Measurements from ENCODE around the gene ZC3H10.
A peak's percentile ranks its signal among the peaks of the same experiment; 100 is the strongest.
"Not testable (repeated sequence)": the region's sequence is repeated elsewhere in the genome, so short reads cannot be mapped to it uniquely, and the experiment has no call there.

The ZC3H10 gene

DNA sequence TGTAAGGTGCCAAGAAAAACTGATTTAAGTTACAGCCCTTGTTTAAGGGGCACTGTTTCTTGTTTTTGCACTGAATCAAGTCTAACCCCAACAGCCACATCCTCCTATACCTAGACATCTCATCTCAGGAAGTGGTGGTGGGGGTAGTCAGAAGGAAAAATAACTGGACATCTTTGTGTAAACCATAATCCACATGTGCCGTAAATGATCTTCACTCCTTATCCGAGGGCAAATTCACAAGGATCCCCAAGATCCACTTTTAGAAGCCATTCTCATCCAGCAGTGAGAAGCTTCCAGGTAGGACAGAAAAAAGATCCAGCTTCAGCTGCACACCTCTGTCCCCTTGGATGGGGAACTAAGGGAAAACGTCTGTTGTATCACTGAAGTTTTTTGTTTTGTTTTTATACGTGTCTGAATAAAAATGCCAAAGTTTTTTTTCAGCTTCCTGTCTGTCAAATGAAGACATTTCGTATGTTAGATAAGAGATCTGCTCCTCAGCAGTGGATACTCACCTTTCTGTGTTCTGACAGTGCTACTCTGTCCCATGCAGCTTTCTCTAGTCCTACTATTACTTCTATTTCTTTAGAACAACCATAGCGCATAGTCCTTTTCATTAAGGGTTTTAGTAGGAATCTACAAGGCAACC lies 14.9 kb upstream of the ZC3H10 start:
- no peak for DNase-seq

DNA sequence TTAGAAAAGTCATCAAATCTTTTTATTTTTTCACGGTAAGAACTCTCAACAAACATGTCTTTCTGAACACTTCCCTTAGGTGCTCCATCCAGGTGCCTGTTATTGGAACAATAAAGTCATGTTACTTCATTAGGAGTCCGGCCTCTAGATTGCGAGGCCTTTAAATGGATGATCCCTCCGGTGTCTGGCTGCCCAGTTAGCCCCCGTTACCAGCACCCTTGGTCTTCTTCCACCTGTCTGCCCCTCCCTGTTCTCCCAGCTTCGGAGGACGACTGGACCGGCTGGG lies 14.3 kb upstream of the ZC3H10 start:
- no peak for DNase-seq

DNA sequence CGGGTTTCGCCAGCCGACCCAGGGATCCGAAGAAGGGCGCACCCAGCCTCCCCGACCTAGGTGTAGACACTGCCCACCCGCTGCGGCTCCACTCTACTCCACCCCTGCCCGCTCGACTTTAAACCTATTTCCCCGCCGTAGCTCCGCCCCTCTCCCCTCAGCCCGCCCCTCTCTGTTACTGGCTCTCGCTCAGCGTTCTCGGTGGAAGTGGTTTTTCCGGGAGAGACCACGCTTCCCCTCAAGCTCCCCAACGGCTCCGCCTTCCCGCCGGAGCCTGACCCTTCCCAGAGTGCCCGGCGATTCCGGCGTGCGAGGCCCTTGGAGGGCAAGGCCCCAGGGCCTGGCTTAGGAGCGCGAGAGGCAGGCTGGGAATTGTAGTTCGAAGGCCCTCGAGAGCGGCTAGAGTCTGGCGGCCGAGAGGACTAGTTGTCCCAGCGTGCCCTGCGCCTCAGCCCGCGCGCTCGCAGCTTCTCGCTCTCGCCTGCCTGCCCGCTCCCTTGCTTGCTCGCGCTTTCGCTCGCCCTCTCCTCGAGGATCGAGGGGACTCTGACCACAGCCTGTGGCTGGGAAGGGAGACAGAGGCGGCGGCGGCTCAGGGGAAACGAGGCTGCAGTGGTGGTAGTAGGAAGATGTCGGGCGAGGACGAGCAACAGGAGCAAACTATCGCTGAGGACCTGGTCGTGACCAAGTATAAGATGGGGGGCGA lies 13.8 kb upstream of the ZC3H10 start, which contains the start of gene PA2G4:
TSS of gene PA2G4 (plus strand) at position 451 of the 706 bp plus-strand sequence. CDS start at position 630, 179 bp downstream.
- peak; percentile 91 to 96 for DNase-seq

DNA sequence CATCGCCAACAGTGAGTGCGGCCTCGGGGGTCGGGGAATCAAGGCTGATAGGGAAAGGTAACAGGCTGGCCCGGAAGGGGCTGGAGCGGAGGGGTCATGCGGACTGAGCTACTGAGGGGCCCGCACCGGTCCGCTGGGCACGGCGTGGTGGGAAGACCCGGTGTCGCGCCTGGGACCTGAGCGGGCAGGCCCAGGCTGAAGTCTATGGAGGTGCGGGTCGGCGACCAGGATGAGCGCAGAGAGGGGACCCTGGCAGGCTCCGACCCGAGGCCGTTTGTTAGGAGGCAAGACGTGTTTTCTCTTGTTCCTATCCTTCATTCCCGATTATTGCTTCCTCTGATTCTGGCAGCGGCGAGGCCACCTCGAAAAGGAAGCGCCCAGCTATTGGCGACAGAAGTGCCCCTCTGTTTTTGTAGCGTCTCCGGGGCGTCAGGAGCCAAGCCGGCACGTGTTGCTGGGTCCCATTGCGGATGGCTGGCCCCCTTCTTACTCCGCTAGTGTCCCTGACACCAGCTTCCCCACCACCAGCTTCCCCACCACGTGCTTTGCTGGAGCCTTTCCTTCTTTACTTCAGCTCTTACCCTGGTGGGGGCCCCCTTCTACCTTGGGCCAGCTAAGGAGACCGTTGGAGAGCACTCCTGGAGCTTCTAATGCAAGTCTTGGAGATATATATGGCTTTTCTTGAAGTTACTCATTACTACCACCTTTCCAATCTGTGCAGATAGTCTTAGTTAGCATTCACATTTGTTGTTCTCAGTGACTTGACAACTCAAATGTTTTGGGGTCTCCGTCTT lies 13.1 kb upstream of the ZC3H10 start:
- DNase-seq: no peak

DNA sequence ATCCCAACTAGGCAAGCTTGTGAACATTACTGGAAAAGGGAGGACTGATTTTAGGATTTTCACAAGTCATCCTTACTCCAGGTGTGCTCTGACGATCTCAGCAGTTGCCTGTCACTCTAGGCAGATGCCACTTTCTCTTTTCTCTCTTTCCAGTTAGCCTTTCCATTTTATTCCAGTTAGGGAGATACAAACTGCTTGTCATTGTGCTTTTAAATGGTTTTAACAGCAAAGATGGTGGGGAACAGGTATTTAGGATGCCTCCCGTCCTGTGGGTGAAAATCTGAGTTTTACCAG lies 12.5 kb upstream of the ZC3H10 start:
- no peak for DNase-seq

DNA sequence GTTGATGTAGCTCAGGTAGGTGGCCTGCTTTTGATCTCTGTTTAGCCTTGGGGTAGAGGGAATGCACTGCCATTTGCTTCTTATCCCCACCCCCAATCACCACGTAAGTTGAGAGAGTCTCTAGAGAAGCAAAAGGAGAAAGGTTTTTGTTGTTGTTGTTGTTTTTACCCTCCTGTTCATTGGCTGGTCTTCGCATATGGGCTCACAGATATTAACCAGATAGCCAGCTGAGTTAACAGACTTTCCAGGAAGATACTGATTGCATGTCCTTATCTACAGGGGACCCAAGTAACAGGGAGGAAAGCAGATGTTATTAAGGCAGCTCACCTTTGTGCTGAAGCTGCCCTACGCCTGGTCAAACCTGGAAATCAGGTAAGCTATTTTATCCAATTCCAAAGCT lies 10.8 kb upstream of the ZC3H10 start:
- DNase-seq: no peak

DNA sequence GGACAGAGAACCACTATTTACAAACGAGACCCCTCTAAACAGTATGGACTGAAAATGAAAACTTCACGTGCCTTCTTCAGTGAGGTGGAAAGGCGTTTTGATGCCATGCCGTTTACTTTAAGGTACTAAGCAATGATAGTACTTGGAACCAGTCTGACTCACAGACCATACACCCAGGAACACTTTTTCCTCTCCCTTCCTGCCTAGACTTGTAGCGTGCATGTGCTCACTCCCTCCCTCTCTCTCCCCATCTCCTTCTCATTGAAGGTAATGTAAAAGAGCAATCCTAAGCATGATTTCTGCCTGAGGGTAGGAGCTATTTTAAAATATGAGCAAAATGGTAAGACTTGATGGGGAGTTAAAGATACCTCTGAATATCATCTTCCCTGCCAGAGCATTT lies 7.5 kb upstream of the ZC3H10 start:
- DNase-seq: no peak

DNA sequence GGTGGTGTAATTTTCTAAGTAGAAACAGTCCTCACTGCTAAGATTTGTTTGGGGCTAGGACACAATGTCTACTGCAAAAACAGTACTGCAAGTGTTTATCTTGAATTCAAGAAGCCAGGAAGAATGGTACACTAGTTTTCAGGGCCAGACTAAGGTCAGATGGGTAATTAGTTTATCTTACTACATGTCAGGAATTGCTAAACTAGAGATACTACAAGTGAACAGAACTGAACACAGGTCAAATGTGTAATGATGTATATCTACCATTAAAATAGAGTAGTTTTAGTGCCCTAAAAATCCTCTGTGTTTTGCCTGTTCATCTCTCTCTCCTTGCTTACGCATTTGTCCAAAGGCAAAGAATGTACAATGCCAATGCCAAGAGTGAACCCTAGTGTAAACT lies 4.0 kb upstream of the ZC3H10 start:
- DNase-seq: no peak

DNA sequence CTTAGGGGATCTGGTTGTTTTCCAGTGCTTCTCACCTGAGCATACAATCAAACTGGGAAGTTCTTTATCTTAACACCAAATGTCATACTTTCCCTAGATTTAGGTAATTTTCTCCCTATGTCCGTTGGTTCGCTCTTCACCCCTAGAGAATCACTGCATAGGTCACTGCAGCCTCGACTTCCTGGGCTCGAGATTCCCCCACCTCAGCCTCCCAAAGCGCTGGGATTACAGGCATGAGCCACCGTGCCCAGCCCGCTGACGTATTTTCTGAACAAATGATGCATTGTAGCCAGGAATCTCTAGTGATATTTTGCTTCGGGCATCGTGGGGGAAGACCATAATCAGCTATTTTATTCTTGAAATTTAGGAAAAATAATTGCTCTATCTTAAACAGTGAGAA lies 2.7 kb upstream of the ZC3H10 start:
- no peak for DNase-seq

DNA sequence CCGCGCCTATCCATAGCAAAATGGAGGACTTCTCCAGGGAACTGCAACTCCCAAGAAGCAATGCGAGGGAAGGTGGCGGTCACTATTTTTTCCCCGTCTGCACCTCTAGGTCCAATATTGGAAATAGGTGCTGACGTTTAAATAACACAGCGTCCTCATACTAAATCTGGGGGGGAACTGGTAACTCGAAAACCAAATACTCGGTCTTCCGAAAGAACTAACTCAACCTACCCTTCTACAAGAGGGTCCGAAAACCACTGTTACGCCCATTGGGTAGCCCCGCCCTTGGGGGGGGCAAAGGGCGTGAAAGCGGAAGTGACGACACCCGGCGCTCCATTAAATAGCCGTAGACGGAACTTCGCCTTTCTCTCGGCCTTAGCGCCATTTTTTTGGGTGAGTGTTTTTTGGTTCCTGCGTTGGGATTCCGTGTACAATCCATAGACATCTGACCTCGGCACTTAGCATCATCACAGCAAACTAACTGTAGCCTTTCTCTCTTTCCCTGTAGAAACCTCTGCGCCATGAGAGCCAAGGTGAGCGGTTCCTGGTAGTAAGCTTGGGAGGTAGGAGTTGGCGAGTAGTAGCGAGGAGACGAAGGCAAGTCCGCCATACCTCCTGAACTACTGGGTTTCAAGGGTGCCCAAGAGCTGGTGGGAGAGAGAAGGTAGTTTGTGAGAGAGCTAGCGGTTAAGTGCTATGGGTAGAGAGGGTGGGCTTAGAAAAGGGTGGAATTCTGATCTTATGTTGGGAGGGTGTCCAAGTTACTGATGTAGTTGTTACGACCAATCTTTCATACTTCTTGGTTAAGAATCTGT lies 1.6 kb upstream of the ZC3H10 start, which contains the start of gene RPL41:
TSS of gene RPL41 (plus strand) at position 367 of the 815 bp plus-strand sequence.
- peak in 1 of 2 experiments; percentile 88 for DNase-seq

DNA sequence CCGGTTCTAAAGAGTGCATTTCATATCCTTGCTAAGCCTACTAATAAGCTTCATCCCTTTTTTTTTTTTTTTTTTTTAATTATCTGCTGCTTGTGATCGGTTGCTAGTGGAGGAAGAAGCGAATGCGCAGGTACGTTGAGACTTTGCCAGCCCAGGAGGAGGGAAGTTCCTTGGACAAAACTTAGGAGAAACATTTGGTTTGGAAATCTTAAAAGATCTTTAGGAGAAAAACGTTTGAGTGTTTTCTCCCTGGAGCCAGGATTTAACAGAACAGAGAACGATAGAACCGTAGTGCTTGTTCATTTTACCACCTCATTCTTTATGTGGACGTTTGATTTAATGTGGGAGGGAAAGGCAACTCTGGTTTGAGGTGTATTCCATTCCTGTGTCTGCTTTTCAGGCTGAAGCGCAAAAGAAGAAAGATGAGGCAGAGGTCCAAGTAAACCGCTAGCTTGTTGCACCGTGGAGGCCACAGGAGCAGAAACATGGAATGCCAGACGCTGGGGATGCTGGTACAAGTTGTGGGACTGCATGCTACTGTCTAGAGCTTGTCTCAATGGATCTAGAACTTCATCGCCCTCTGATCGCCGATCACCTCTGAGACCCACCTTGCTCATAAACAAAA lies 872 bp upstream of the ZC3H10 start:
- DNase-seq: not testable (repeated sequence)

DNA sequence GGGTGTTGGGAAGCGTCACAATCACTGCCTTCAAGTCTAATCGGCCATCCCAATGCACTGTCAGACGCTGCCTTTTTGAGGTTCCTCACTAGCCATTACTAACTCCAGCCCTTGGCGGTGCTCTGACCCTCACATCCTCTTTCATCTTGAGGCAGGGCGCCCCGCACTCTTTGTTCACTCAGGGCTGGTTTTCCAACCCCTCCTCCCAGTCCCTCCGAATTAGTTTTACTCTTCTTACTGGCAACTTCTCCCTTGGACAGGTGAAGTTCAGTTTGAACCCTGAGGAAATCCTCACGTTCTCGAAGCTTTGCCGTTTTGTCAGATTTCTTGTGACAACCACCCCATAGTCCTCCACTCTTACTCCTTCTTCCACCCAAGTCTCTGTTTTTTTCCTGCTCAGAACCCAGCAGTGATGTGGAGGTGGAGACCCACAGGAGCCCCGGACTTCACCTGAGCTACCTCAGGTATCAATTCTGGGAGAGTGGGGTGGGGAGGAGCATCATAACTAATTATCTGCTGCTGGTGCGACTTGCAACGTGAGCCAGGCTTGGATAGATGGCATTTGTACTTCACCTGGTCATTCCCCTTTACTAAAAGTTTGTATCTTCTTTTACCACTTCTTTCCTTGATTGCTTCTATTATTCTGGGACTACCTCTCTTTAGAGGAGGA lies 757 bp downstream of the ZC3H10 start:
- no peak for DNase-seq

DNA sequence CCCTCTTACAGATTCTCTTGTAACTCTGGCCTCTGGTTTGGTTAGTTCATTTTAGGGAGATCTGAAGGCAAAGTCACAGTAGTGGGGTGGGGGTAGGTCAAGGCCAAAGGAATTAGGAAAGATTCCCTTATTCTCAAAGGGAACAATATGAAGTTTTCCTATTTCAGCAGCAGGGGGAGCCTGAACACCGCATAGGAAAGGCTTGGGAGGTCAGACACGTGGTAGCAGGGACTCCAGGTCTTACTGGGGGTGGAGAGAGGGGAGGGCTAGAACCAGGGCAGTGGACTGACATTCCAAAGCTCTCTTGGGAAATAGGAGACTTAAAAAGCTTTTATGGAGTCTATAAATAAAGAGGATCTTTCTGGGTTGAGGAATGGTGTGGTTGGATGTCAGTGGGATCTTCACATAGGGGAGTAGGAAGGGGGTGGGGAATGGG lies 1.3 kb downstream of the ZC3H10 start:
- peak in 1 of 2 experiments; percentile 28 for DNase-seq

DNA sequence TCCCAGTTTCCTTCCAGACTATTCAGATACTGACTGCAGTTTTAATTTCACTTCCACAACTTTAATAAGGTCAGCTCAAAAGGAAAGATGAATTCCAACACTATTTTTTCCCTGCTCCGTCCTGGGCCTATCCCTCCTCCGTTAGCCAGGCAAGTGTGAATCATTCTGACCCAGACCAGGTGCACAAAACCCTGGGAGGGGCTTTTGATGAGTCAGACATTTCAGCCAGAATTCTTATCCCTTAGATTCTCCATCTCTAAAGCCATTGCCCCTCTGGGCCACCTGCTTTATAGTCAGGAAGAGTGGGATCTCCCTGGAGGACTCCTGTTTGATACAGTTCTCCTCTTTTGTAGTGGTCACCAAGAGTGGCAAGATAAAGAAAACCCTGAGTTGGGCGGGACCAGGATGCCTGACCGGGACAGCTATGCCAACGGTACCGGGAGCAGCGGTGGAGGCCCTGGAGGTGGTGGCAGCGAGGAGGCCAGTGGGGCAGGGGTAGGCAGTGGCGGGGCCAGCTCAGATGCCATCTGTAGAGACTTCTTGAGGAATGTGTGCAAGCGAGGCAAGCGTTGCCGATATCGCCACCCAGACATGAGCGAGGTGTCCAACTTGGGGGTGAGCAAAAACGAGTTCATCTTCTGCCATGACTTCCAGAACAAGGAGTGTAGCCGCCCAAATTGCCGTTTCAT lies 2.2 kb downstream of the ZC3H10 start:
- no peak for DNase-seq

DNA sequence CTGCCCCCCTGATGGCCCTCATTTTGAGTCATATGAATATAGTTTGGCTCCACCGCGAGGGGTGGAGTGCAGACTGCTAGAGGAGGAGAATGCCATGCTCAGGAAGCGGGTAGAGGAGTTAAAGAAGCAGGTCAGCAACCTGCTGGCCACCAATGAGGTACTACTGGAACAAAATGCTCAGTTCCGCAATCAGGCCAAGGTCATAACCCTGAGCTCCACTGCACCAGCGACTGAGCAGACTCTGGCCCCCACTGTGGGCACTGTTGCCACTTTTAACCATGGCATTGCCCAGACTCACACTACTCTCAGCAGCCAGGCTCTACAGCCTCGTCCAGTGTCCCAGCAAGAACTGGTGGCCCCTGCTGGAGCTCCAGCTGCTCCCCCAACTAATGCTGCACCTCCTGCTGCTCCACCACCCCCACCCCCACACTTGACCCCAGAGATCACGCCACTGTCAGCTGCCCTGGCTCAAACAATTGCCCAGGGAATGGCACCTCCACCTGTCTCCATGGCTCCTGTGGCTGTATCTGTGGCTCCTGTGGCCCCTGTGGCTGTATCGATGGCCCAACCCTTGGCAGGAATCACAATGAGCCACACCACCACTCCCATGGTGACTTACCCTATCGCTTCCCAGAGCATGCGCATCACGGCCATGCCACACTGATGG lies 3.3 kb downstream of the ZC3H10 start:
- no peak for DNase-seq

DNA sequence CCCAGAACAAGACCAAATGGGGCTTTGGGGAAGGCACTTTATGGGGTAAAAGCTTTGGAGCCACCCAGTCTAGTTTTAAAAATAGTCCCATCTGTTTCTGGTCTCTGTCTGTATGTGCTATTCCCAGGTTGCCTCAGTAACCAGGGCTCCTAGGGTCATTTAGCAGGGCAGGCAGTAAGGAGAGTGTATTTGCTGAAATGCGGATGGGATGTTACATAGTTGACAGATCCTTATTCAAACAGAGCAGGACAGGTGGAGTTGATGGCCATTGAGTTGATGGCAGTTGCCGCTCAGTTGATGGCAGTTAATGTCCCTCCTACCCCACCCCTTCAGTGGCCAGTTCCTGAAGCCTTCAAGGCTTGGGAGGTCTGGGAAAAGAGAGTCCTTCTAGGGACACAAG lies 4.6 kb downstream of the ZC3H10 start:
- no peak for DNase-seq

DNA sequence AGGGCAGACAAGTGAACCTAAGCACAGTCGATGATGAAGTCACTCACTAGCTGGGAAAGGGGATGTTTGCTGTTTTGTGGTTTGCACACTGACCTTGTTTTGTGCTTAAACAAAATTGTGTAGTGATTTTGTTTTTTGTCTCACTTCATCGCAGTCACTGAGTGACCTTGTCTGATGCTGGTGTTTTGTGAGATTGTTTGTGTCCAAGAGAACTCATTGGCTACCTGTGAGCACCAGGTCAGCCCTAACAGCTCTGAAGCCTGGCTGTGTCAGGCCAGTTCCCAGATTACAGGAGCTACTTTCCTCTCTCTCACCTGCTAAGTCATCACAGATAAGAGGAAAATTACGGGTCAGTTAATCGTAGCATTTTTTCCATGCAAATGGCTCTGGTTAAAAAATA lies 6.1 kb downstream of the ZC3H10 start:
- DNase-seq: no peak

DNA sequence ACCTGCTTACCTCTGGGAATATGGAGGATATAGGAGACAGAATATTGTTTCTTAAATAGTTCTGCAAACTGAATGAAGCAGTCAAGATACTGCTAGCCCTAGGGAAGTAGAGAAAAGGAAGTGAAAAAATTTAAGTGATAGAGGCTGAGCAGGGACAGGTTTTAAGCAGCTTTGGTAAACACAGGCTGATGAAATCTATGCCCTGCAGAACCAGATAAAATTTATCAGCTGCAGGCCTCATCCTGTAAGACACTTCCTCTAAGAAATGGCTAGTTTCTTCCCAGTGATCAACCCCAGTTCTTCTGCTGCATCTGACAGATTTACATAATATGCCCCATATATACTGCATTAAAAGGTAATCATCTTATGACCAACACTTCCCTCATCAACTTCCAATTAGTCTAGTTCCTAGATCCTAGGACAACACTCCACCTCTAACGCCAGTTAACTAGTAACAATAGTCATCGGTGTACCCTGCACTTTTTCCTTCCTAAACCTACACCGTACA lies 8.7 kb downstream of the ZC3H10 start:
- no peak for DNase-seq

DNA sequence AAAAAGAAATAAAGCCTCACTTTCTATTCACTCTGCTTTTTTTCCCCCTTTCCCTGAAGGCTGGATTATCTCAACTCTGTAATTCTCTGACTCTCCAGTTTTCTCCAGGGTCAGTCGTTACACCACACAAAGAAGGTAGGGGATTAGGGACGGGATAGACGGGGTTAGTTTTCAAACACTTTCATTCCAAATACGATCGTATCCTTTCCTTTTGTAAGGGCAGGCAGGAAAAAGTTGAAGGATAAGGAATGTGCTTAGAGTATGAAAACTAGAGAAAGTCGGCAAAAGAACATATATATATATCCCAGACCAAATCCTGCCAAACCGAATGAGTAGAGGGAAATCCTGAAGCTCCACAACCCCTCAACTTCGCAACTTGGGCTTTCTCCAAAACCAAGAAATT lies 9.4 kb downstream of the ZC3H10 start:
- DNase-seq: no peak

DNA sequence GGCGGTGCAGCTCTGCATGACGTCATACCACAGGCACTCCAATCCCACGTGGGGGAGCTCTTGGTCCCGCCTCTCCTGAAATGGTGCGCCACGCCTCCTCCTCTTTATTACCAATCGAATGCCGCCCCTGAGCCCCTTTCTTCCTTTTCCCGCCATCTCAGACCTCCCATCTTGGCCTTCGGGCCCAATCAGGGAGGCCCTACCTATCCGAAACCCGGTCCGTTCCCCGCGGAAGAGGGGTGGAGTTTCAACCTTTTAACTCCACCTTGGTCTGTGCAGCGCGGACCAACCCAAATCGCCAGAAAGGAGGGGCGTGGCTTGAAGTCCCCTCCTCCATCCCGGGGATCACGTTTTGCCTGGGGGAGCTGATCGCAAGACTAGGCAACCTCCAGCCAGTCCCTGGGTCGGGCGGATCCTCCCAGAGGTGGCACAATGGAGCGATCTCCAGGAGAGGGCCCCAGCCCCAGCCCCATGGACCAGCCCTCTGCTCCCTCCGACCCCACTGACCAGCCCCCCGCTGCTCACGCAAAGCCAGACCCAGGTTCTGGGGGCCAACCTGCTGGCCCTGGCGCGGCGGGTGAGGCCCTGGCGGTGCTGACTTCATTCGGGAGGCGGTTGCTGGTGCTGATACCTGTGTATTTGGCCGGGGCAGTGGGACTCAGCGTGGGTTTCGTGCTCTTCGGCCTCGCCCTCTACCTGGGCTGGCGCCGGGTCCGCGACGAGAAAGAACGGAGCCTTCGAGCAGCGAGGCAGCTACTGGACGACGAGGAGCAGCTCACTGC lies 10.0 kb downstream of the ZC3H10 start, which contains the start of gene ESYT1:
TSS of gene ESYT1 (plus strand) at position 380 of the 782 bp plus-strand sequence. CDS start at position 433, 53 bp downstream.
- peak; percentile 98 to 100 for DNase-seq

Measured in cerebellar nuclear complex (tissue), 1 donor.